H1 (cell line): ENCODE data around the gene PXDN. TPM values are rescaled to one million over a fixed set of nuclear protein-coding genes. Genes with fewer than 3 reads are reported as not detected.

Experiments
- CTCF ChIA-PET: fragments of 300-600 bp; sonication (Branson Sonifier 250); formaldehyde crosslinking; loops from one replicate; lab custom pipeline; 2021; ENCODE audit not compliant: partially characterized antibody; lab: Charles Lee
- POLR2A ChIA-PET: fragments of 300-600 bp; sonication (Branson Sonifier 250); formaldehyde crosslinking; loops from one replicate; lab custom pipeline; 2021; ENCODE audit warnings: inconsistent platforms; ENCODE audit not compliant: partially characterized antibody; lab: Charles Lee
- DNase-seq, 2 experiments: peaks; one replicate each; pipeline versions ENCODE4 v3.0.0 to v3.0.0-alpha.2; 2010 to 2022; ENCODE audit warnings: low spot score in 2 of 2, low read depth in 1 of 2, mixed read lengths in 1 of 2
- FAIRE-seq: peaks from 2 replicates; lab custom pipeline; 2011; peaks lifted over from hg19 to GRCh38; lab: Jason Lieb, UNC
- H2AFZ ChIP-seq: 2 replicates; pipeline ENCODE4 v1.8.1; 2012; ENCODE audit warnings: low read length, inconsistent platforms
- H2AK5ac ChIP-seq: 2 replicates; pipeline ENCODE4 v1.6.1; 2013; ENCODE audit warnings: low read depth, low read length
- H2BK120ac ChIP-seq: replicated peaks from 2 replicates; pipeline ENCODE3; 2013; ENCODE audit warnings: low read depth, low read length, inconsistent platforms
- H2BK12ac ChIP-seq: 2 replicates; pipeline ENCODE4 v1.6.1; 2013; ENCODE audit warnings: low read depth, low read length
- H2BK15ac ChIP-seq: 2 replicates; pipeline ENCODE4 v1.6.1; 2013; ENCODE audit warnings: low read length
- H2BK20ac ChIP-seq: 2 replicates; pipeline ENCODE4 v1.6.1; 2013; ENCODE audit warnings: low read length
- H2BK5ac ChIP-seq: 2 replicates; pipeline ENCODE4 v1.6.1; 2013; ENCODE audit warnings: low read depth, low read length
- H3K14ac ChIP-seq: 2 replicates; pipeline ENCODE4 v1.6.1; 2013; ENCODE audit warnings: inconsistent platforms; ENCODE audit not compliant: insufficient read length
- H3K18ac ChIP-seq: 2 replicates; pipeline ENCODE4 v1.6.1; 2013; ENCODE audit warnings: low read length; ENCODE audit errors: extremely low read depth
- H3K23ac ChIP-seq: 2 replicates; pipeline ENCODE4 v1.6.1; 2013; ENCODE audit warnings: inconsistent platforms; ENCODE audit not compliant: insufficient read length
- H3K23me2 ChIP-seq: 2 replicates; pipeline ENCODE4 v1.6.1; 2013; ENCODE audit warnings: low read depth, low read length
- H3K27ac ChIP-seq: 2 replicates; pipeline ENCODE4 v1.6.1; 2011; ENCODE audit warnings: low read depth, low read length, inconsistent platforms
- H3K27me3 ChIP-seq, 4 experiments: replicated peaks in 1 of 4; 1 replicate in 1 of 4; 2 replicates in 3 of 4; pipeline versions ENCODE4 v1.6.1 to v1.8.1; 2011 to 2013; ENCODE audit warnings: low read length in 3 of 4, mild to moderate bottlenecking in 3 of 4, inconsistent platforms in 2 of 4, mixed read lengths in 2 of 4, moderate library complexity in 1 of 4; ENCODE audit not compliant: control insufficient read depth in 3 of 4, insufficient read depth in 3 of 4; ENCODE audit errors: extremely low read depth in 1 of 4
- H3K36me3 ChIP-seq, 4 experiments: 2 replicates each; pipeline versions ENCODE4 v1.6.1 to v1.8.1; 2011 to 2013; ENCODE audit warnings: mild to moderate bottlenecking in 4 of 4, low read length in 3 of 4, moderate library complexity in 2 of 4, control low read depth in 1 of 4, inconsistent platforms in 1 of 4; ENCODE audit not compliant: insufficient read depth in 4 of 4, control insufficient read depth in 2 of 4
- H3K4ac ChIP-seq: replicated peaks from 2 replicates; pipeline ENCODE3; 2013; ENCODE audit warnings: low read length, low read depth, mixed read lengths, inconsistent platforms; ENCODE audit not compliant: insufficient read length
- H3K4me1 ChIP-seq, 4 experiments: replicated peaks in 1 of 4; 1 replicate in 1 of 4; 2 replicates in 3 of 4; pipeline versions ENCODE4 v1.6.1 to v1.8.1; 2011 to 2013; ENCODE audit warnings: low read length in 3 of 4, inconsistent platforms in 2 of 4, mixed read lengths in 1 of 4; ENCODE audit not compliant: insufficient read depth in 4 of 4, control insufficient read depth in 3 of 4
- H3K4me2 ChIP-seq, 2 experiments: 2 replicates each; pipeline versions ENCODE4 v1.6.1 to v1.8.1; 2011 to 2013; ENCODE audit warnings: low read depth in 2 of 2, low read length in 2 of 2, control low read depth in 1 of 2, inconsistent platforms in 1 of 2, mild to moderate bottlenecking in 1 of 2; ENCODE audit not compliant: insufficient read depth in 1 of 2
- H3K4me3 ChIP-seq, 4 experiments: fragments of 200-600, 300-600 bp in 1 of 4; sonication (generic), shearing (Covaris generic), sonication (Bioruptor Twin) in 1 of 4; 2 replicates each; pipeline versions ENCODE4 v1.5.1 to v1.8.1; 2011 to 2016; ENCODE audit warnings: low read length in 4 of 4, low read depth in 3 of 4, control low read depth in 2 of 4, inconsistent platforms in 2 of 4, mild to moderate bottlenecking in 2 of 4, mixed read lengths in 1 of 4, moderate library complexity in 1 of 4; ENCODE audit not compliant: insufficient read depth in 2 of 4; ENCODE audit errors: extremely low read depth in 1 of 4
- H3K56ac ChIP-seq: replicated peaks from 2 replicates; pipeline ENCODE3; 2013; ENCODE audit warnings: low read depth, mild to moderate bottlenecking, mixed read lengths, low read length, inconsistent platforms; ENCODE audit not compliant: insufficient read length
- H3K79me1 ChIP-seq: 2 replicates; pipeline ENCODE4 v1.6.1; 2013; ENCODE audit warnings: low read depth, low read length, control low read depth
- H3K79me2 ChIP-seq, 2 experiments: 2 replicates each; pipeline versions ENCODE4 v1.6.1 to v1.8.1; 2012 to 2013; ENCODE audit warnings: low read length in 2 of 2, mild to moderate bottlenecking in 2 of 2, inconsistent platforms in 1 of 2; ENCODE audit not compliant: insufficient read depth in 2 of 2, control insufficient read depth in 1 of 2
- H3K9ac ChIP-seq, 4 experiments: replicated peaks in 1 of 4; 1 replicate in 1 of 4; 2 replicates in 3 of 4; pipeline versions ENCODE4 v1.6.1 to v1.8.1; 2011 to 2013; ENCODE audit warnings: low read depth in 3 of 4, low read length in 3 of 4, control low read depth in 2 of 4, mild to moderate bottlenecking in 2 of 4, moderate library complexity in 2 of 4, inconsistent platforms in 1 of 4; ENCODE audit errors: extremely low read depth in 1 of 4
- H3K9me3 ChIP-seq, 2 experiments: 2 replicates each; pipeline versions ENCODE4 v1.6.1 to v1.8.1; 2012 to 2013; ENCODE audit warnings: mild to moderate bottlenecking in 2 of 2, moderate library complexity in 2 of 2, control low read depth in 1 of 2, inconsistent platforms in 1 of 2, low read depth in 1 of 2, low read length in 1 of 2, mixed read lengths in 1 of 2; ENCODE audit not compliant: insufficient read depth in 2 of 2
- H4K20me1 ChIP-seq, 2 experiments: replicated peaks in 1 of 2; 2 replicates each; pipeline versions ENCODE3 to v1.8.1; 2011 to 2013; ENCODE audit warnings: inconsistent platforms in 2 of 2, low read length in 2 of 2, mild to moderate bottlenecking in 1 of 2; ENCODE audit not compliant: insufficient read depth in 2 of 2, control insufficient read depth in 1 of 2
- H4K5ac ChIP-seq: 2 replicates; pipeline ENCODE4 v1.6.1; 2013; ENCODE audit warnings: low read length, low read depth, mixed read lengths, inconsistent platforms; ENCODE audit not compliant: insufficient read length
- H4K8ac ChIP-seq: 2 replicates; pipeline ENCODE4 v1.8.0; 2013; ENCODE audit warnings: mild to moderate bottlenecking, moderate library complexity, low read length, inconsistent platforms; ENCODE audit not compliant: insufficient read depth; ENCODE audit errors: extremely low read depth
- H4K91ac ChIP-seq: replicated peaks from 2 replicates; pipeline ENCODE3; 2013; ENCODE audit warnings: low read length, mixed read lengths, inconsistent platforms; ENCODE audit not compliant: insufficient read length
- EP300 ChIP-seq, 2 experiments: IDR thresholded peaks; 1 replicate in 1 of 2; 2 replicates in 1 of 2; pipeline ENCODE4 v1.6.1; 2011 to 2012; ENCODE audit warnings: low read depth in 2 of 2, low read length in 2 of 2, mild to moderate bottlenecking in 2 of 2, borderline replicate concordance in 1 of 2, inconsistent platforms in 1 of 2, moderate library complexity in 1 of 2
- JUN ChIP-seq: IDR thresholded peaks from 2 replicates; pipeline ENCODE4 v1.6.1; 2011; ENCODE audit warnings: low read depth, mild to moderate bottlenecking, improper control_type of control experiment, low read length
- WGBS, 2 experiments: shearing (Covaris generic) in 1 of 2; methylation state at CpG; one replicate each; pipeline versions ENCODE4 v1.1.6 to v1.1.7; 2013 to 2015; ENCODE audit warnings: low lambda C conversion rate in 2 of 2, mixed read lengths in 2 of 2, inconsistent platforms in 1 of 2, low coverage in 1 of 2, missing lambda C conversion rate in 1 of 2; ENCODE audit not compliant: insufficient replicate concordance in 2 of 2, insufficient coverage in 1 of 2, insufficient read length in 1 of 2; ENCODE audit errors: extremely low coverage in 1 of 2, missing lambda C conversion rate in 1 of 2; 5-methylcytosine and 5-hydroxymethylcytosine counted together
- polyA plus RNA-seq, 7 experiments: library from polyadenylated mRNA; depleted of rRNA in 3 of 7; stranded (reverse) in 5 of 7; unstranded in 2 of 7; fragments of >200 nt in 5 of 7; fragments of 200-250 nt in 2 of 7; gene quantifications; 1 replicate in 5 of 7; 2 replicates in 1 of 7; 4 replicates in 1 of 7; pipeline versions ENCODE4 v1.2.1 to v1.2.3, GENCODE V29; 2011 to 2013; ENCODE audit warnings: missing spikeins in 2 of 7, mixed read lengths in 2 of 7
- total RNA-seq: library from RNA; stranded (reverse); fragmentation: NEBNext Ultra II Directional; extraction: Animal tissue kit (Norgen Biotek cat#: 25700); gene quantifications from 2 replicates; pipeline ENCODE4 v1.2.1, GENCODE V29; 2021

PXDN gene
- total and polyA plus RNA-seq, 2 of the 8 experiments (the other 6 are each of a cell fraction or from before 2014, with no cell fraction given): 104 to 141 TPM

GRCh38 chr2:1702186-1702565 lies 42.1 kb downstream of the PXDN start:
- Histone ChIP-seq H2AK5ac (no peak overlapping the region), H3K14ac (no peak overlapping the region), H3K27me3 (no peaks in the 10 kb centered on the region), H2BK15ac (no peak overlapping the region), H4K5ac (no peak overlapping the region), H3K4me2 (no peak overlapping the region; a peak in 1 of 4 replicates), H4K91ac (no peak overlapping the region), H2BK20ac (no peak overlapping the region), H2AFZ (no peak overlapping the region), H4K8ac (no peak overlapping the region), H3K9ac (no peak overlapping the region), H3K56ac (no peak overlapping the region), H3K79me1 (peaks cover 9% of the 10 kb centered on the region; the same call in 1 of the 2 replicates), H3K4me1 (peaks cover 4 to 14% (median 6%) of the 10 kb centered on the region in 4 experiments; a peak in 6 of 7 replicates), H2BK5ac (no peak overlapping the region), H3K36me3 (no peaks in the 10 kb centered on the region), H3K4me3 (no peak overlapping the region), H3K4ac (no peak overlapping the region), H3K23ac (no peak overlapping the region), H2BK12ac (no peak overlapping the region), H3K9me3 (no peaks in the 10 kb centered on the region), H3K18ac (no peak overlapping the region), H4K20me1 (peaks cover 11 to 28% of the 10 kb centered on the region in 2 experiments), H3K23me2 (no peaks in the 10 kb centered on the region), H2BK120ac (no peak overlapping the region), H3K79me2 (peaks cover 0 to 47% of the 10 kb centered on the region in 2 experiments; a peak in 3 of 4 replicates), H3K27ac (no peak overlapping the region)
- DNase-seq: no peak
- WGBS, 2 experiments: 83% methylated on average over 7 of the region's 7 CpGs; no CpG with 5 or more reads in 1 of the 2 experiments
- TF ChIP-seq JUN (no peak), EP300 (IDR thresholded peaks at IDR 0.05; ENCODE audit: borderline replicate concordance in 1 of 2, low read depth in 2 of 2, low read length in 2 of 2) (no peak)
- no peak for FAIRE-seq
- ChIA-PET CTCF (interaction anchor here (0.9 to 1.6 kb wide), 3 partner anchors 11 to 49 kb away, joined by 3 to 4 read pairs (median 3); no protein-coding TSS in a partner anchor), POLR2A (interaction anchor here (1.1 to 1.5 kb wide), 3 partner anchors 15 to 77 kb away, joined by 3 to 6 read pairs (median 6); no protein-coding TSS in a partner anchor)
